Lower leg skin (tissue), 4 donors: Measurements from ENCODE around the gene NT5DC3. TPM values are rescaled to one million over a fixed set of nuclear protein-coding genes. Genes with fewer than 3 reads are reported as not detected.

ENCODE experiments used
- DNase-seq, 2 donors: peaks; one replicate each; pipeline ENCODE4 v3.0.0-alpha.2; 2019; ENCODE audit warnings: low spot score in 2 of 2
- H3K4me3 ChIP-seq: fragments of 200-600 bp; sonication (generic); 2 replicates; pipeline ENCODE4 v1.5.1; 2017; ENCODE audit warnings: mild to moderate bottlenecking, low read depth; ENCODE audit not compliant: poor library complexity, severe bottlenecking
- CTCF ChIP-seq, 3 donors: fragments of 450-650 bp; IDR thresholded peaks; one replicate each; pipeline ENCODE4 v1.5.1; 2016; ENCODE audit warnings: antibody characterized with exemption in 3 of 3, mild to moderate bottlenecking in 3 of 3, moderate library complexity in 2 of 3
- POLR2A ChIP-seq, 2 donors: fragments of 450-650 bp; IDR thresholded peaks; one replicate each; pipeline ENCODE4 v1.6.1; 2016 to 2017; ENCODE audit warnings: antibody characterized with exemption in 2 of 2, mild to moderate bottlenecking in 1 of 2, moderate library complexity in 1 of 2
- WGBS, 2 donors: methylation state at CpG; one replicate each; pipeline ENCODE4 v1.1.5; 2018; 5-methylcytosine and 5-hydroxymethylcytosine counted together
- intact Hi-C: fragments of 100-400 bp; cut with DNase I; formaldehyde crosslinking; loops from one replicate; pipeline ENCODE4 v1.15.0; 2023; ENCODE audit warnings: low total_unique reads
- total RNA-seq, 4 donors: library from RNA; depleted of rRNA; stranded (reverse); fragments of >200 nt; gene quantifications; one replicate each; pipeline ENCODE4 v1.1.0, GENCODE V29; 2016

NT5DC3 gene
- total RNA-seq, 4 donors from 2014 or later: 2.9 to 4.2 (median 3.5) TPM

- intact Hi-C loops: no loop called here
- no peak overlapping the region for H3K4me3 ChIP-seq
- TF ChIP-seq POLR2A (IDR thresholded peaks at IDR 0.05): no peak
- TF ChIP-seq CTCF (IDR thresholded peaks at IDR 0.05): no peak
- DNase-seq: no peak
- 76 to 87% methylated on average over 7 to 8 of the region's 8 CpGs for WGBS, 2 donors
Measured at GRCh38 chr12:103768467-103769123, 72.4 kb downstream of the NT5DC3 start.

GRCh38 chr12:103766028-103766427 lies 75.0 kb downstream of the NT5DC3 start:
- intact Hi-C loops: no loop called here
- WGBS, 2 donors: 89 to 96% methylated on average over 6 of the region's 6 CpGs

GRCh38 chr12:103765322-103765721 lies 75.7 kb downstream of the NT5DC3 start:
- WGBS, 2 donors: 92 to 96% methylated on average over 5 of the region's 5 CpGs
- TF ChIP-seq CTCF (IDR thresholded peaks at IDR 0.05): no peak
- no peak for TF ChIP-seq POLR2A (IDR thresholded peaks at IDR 0.05)
- no peak for DNase-seq
- no peak overlapping the region for H3K4me3 ChIP-seq
- intact Hi-C loops: no loop called here

More at GRCh38 chr12:103766028-103766427, 75.0 kb downstream of the NT5DC3 start:
- DNase-seq: no peak
- no peak overlapping the region for H3K4me3 ChIP-seq
- TF ChIP-seq POLR2A (IDR thresholded peaks at IDR 0.05) (no peak), CTCF (IDR thresholded peaks at IDR 0.05) (no peak)

GRCh38 chr12:103762473-103762872 lies 78.6 kb downstream of the NT5DC3 start:
- intact Hi-C loops: no loop called here
- TF ChIP-seq POLR2A (IDR thresholded peaks at IDR 0.05) (no peak), CTCF (IDR thresholded peaks at IDR 0.05) (no peak)
- H3K4me3 ChIP-seq: no peak overlapping the region
- 78 to 81% methylated on average over 4 to 5 of the region's 5 CpGs for WGBS, 2 donors
- DNase-seq: no peak

GRCh38 chr12:103758310-103759089 lies 82.5 kb downstream of the NT5DC3 start:
- no peak for TF ChIP-seq CTCF (IDR thresholded peaks at IDR 0.05)
- no peak for TF ChIP-seq POLR2A (IDR thresholded peaks at IDR 0.05)
- intact Hi-C loops: no loop called here
- no peak overlapping the region for H3K4me3 ChIP-seq
- DNase-seq: no peak
- WGBS, 2 donors: 76% methylated on average over 10 of the region's 10 CpGs
